Activated CD4-positive, CD25-positive, alpha-beta regulatory T cell treated with anti-CD3 and anti-CD28 coated beads, Interleukin-2, amount 50 U/mL, for 16 hours (primary cell): ENCODE data around the gene MRPS2.
"Not testable (repeated sequence)": the region's sequence is repeated elsewhere in the genome, so short reads cannot be mapped to it uniquely, and the experiment has no call there.

Experiments
- DNase-seq: peaks from one replicate; pipeline ENCODE4 v3.0.0-alpha.2; 2020; ENCODE audit warnings: low read depth, low spot score

The MRPS2 gene

DNA sequence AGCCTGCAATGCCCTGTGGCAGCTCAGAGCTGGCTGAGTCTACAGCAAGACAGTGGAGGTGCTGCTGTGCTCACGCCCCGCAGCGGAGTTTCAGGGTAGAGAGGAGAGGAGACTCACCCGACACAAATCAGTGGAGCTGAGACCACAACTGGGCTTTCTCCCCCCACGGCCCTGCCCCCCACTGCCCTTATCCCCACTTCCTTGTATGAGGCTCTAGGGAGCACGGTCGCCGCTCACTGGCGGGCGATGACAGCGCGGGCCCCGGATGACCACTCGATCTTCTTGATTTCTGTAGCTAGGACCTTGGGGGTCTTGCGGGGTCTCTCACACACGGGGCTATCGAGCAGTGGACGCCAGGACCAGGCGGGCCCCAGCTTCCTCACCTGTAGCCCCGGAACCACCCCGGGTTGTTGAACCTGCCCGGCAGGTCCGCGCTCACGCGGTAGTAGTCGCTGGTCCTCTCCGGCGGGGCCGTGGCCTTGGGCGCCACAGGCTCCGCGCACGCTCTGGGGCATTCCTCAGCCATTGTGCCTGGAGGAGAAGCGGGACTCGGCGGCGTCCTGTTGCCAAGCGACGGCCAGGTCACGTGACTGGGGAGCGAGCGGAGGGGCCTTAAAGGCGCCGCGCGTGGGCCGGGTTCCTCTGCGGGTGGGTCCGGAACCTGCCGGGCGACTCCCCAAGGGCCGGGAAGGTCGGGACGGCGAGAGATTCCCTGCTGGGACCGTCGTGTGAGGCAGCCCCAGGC lies 984 bp upstream of the MRPS2 start:
- DNase-seq: peak; percentile 72

- DNase-seq: no peak
Observed at GRCh38 chr9:135500071-135500524, 384 bp upstream of the MRPS2 start.

- DNase-seq: no peak
Observed at GRCh38 chr9:135501261-135502167, 1.0 kb downstream of the MRPS2 start.

DNA sequence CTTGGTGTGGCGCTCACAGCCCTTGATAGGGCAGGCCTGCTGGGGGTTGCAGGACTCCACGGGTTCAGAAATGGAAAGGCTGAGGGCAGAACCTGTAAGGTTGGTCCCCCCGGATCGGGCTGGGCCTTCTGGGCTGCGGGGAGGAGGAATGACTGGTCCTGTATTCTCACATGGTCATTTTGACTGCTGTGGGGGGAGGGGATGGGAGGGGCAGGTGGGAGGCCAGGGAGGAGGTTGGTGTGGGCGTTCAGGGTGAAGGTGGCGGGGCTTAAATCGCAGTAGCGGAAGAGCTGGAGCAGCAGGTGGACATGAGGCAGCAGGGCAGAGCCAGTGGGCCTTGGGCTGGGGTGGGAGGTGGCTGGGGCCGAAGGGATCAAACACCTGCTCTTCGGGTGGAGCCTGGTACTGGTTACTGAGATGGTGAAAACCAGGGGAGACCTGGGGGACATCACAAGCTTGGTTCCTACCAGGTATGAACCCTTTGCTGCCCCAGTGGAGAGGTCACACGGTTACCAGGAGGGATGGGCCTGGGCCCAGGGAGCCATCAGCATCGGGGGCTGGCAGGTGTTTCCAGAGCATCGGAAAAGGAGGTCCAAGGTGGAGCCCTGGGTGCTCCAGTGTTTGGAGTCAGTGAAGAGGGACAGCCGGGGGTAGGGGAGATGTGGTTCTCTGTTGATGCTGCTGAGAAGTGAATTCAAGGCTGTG lies 1.8 kb downstream of the MRPS2 start:
- DNase-seq: no peak

- no peak for DNase-seq
Observed at GRCh38 chr9:135502873-135503321, 2.4 kb downstream of the MRPS2 start.

DNA sequence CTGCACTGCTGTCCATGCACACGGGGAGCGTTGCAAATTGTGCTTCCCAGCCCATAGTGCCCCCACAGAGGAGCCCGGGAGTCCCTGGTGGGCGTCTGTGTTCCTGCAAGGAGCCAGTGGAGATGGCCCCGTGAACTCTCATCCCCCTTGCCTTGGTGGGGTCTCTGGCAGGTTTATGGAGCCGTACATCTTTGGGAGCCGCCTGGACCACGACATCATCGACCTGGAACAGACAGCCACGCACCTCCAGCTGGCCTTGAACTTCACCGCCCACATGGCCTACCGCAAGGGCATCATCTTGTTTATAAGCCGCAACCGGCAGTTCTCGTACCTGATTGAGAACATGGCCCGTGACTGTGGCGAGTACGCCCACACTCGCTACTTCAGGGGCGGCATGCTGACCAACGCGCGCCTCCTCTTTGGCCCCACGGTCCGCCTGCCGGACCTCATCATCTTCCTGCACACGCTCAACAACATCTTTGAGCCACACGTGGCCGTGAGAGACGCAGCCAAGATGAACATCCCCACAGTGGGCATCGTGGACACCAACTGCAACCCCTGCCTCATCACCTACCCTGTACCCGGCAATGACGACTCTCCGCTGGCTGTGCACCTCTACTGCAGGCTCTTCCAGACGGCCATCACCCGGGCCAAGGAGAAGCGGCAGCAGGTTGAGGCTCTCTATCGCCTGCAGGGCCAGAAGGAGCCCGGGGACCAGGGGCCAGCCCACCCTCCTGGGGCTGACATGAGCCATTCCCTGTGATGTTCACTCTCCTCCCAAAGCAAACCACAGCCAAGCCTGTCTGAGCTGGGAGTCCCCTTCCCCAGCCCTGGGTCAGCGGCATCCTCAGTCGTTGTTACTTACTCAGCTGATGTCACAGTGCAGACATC lies 3.1 kb downstream of the MRPS2 start:
- DNase-seq: no peak

GRCh38 chr9:135504262-135505243 lies 4.1 kb downstream of the MRPS2 start:
- no peak for DNase-seq

GRCh38 chr9:135505406-135506187 lies 5.1 kb downstream of the MRPS2 start:
- no peak for DNase-seq

DNA sequence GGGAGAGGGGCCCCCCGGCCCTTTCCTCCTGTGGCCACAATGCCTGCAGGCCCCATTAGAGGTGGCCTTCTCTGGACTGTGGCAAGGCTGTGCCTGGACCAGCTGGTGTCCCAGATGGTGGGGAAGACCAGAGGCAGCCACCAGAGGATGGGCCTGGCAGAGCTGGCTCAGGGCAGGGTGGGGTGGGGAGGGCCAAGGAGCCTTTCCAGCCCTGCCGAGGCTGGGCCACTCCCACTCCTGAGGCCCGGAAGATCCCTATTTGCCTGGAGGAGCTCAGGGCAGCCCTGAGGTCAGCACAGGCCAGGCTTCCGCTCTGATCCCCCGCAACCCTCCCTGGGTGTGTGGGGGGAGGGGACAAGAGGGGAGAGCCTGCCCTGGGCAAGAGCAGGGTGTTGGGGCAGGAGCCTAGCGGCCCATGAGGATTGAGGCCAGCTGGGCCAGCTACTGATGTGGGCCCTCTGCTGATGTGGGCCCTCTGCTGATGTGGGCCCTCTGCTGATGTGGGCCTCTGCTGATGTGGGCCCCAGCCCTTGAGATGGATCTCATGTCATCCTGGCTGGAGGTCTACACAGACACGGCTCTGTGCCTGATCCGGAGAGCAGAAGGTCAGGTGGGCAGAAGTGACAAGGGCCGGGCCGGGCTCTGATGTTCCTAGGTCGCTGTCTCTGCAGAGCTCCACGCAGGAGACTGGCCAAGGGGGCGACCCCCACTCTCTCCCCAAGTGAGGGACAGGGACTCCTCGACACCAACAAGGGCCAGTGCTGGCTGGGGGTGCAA lies 6.0 kb downstream of the MRPS2 start:
- DNase-seq: no peak

DNA sequence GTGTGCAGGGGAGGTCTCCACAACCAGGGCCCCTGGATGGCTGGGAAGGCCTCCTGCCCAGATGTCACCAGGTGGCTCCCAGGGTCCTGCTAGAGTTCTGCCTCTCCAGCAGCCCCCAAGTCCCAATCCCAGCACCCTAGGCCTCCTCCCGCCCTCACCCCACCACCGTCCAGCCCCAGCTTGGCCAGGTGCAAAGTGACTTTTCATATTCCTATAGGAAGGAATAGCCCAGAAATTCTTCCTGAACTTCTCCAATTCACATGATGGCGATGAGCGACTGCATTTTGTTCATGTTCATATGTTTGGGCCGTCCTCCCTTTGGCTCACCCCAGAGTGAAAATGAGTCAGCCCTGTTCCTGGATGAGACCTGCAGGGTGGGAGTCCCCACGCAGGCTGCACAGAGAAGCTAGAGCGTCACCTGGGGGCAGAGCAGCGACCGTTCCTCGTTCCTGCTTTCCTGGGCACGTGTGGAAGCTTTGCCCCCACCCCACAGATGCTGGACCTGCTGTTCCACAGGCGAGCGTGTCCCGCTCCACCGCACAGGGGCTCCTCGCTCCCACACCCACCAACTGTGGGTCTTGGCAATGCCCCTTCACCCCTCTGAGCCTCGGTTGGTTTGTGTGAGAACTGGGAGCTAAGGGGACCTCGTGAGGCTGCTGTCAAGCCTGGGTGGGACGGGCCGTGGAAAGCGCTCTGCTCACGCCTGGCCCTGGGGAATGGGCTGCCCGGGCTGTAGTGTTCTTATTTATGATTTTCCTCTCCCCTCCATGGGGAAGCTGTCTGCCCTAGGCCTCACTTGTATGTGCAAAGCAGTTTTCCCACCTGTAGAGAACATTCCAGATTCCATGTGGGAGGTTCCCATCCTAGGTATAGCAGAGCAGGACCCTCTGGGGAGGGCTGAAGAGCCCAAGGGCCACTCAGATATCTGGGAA lies 6.9 kb downstream of the MRPS2 start:
- no peak for DNase-seq

DNA sequence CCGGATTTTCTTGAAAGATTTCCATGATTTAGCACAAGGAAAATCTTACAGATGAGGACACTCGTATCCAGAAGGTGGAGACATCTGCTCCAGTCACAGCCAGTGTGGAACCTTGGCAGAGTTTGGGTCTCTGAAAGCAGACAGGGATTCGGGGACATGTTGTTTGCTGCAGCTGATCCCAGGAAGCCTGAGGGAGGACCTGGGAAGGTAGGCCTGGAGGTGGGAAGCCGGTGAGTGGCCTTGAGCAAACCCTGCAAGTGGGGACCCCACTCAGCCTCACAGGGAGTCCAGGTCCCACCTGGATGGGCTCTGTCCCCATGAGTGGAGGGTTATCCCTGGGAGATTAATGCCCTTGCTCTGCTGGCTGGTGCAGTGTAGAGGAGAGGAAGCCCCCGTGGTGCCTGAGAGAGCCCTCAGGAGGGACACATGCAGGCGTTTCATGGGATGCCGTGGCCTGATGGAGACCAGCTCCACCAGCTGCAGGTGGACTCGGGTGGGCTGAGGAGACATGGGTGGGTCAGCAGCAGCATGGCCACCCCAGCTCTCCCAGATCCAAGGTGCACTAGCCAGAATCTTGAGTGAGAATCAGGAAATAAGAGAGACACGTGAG lies 7.8 kb downstream of the MRPS2 start:
- no peak for DNase-seq

- DNase-seq: no peak
Observed at GRCh38 chr9:135509458-135509857, 9.0 kb downstream of the MRPS2 start.

- no peak for DNase-seq
Observed at GRCh38 chr9:135512241-135512603, 11.7 kb downstream of the MRPS2 start.

DNA sequence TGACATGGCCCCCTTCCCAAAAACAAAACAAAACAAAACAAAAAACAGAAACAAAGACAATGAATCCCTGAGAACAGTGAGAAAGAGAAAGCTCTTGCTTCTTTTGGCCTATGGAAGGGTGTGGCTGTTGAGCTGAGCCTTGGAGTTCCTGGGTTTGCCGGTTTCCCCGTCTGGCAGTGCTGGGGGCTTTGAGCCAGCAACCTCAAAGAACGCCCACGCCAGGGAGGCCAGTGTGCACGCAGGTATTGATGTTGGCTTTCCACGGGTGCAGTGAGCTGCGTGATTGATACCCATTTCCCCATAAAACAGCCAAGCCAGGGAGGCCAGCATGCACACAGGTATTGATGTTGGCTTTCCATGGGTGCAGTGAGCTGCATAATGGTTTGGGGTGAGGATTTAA lies 12.4 kb downstream of the MRPS2 start:
- DNase-seq: no peak

- no peak for DNase-seq
Observed at GRCh38 chr9:135513351-135513846, 12.9 kb downstream of the MRPS2 start.

GRCh38 chr9:135513906-135514305 lies 13.4 kb downstream of the MRPS2 start:
- DNase-seq: not testable (repeated sequence)
